Measurements from ENCODE around the gene SH3BP1.
"Not testable (repeated sequence)": the region's sequence is repeated elsewhere in the genome, so short reads cannot be mapped to it uniquely, and the experiment has no call there.

The SH3BP1 gene

DNA sequence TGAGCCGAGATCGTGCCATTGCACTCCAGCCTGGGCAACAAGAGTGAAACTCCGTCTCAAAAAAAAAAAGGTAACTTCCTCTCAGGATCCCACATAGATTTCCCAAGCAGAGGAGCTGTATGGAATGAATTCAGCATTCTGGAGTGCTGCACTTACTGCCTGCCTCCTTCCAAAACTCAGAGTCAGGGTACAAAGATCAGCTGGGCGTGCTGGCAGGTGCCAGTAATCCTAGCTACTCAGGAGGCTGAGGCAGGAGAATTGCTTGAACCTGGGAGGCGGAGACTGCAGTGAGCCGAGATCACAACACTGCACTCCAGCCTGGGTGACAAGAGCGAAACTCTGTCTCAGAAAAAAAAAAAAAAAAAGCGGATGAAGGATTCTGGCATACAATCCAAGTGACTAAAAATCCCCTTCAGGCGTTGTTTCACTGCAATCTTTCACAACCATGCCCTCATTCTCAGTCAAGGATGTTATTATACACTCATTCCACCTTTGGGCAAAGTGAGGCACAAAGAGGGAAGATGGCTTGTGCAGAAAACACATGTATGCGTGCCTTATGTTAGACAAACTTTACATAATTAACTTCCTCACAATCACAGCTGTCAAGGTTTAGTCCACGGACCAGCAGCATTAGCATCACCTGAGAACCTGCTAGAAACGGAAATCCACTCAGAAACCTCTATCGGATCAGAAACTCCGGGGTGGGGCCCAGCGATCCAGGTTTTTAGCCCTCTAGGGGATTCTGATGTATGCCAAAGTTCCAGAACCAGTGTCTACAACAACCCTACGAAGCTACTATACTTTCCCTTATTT, 45.5 kb downstream of the SH3BP1 start:
- DNase-seq, result no peak

DNA sequence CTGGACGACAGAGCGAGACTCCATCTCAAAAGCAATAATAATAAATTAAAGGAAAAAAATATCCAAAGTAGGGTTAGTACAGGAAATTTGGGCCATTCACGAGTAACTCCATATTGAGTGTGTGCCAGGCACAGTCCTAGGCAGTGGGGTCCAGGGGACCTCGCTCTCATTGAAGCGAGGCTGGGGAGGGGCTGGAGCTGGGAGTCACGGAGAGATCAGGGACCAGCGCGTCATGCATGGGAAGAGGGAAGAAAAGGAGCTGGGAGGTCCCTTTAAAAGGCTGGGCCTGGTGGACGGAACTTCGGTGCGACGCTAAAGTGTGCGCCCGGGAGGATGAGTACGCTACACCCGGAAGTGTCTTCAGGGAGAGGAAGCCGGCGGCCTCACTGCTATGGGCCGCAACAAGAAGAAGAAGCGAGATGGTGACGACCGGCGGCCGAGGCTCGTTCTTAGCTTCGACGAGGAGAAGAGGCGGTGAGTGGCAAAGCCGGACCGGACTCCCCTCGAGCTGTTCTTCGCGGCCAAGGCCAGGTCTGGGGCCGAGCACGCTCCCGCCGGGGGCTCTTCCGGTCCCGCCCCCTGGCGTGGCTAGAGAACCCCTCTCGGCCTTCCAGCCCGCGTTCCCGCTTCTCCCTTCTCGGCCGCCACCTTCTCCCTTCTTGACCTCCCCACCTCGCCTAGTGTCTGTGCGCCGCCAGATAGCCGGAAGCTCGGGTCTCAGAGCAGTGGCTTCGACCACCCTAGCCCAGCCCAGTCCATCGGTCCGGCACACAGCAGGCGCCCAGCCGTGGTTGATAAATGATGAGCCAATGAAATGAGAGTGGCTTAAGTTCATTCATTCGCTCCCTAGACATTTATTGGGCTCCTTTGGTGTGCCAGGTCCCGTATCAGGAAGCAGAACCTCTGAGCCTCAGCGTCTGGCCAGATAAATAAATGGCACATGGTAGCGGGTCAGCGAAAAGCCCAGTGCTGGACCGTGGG, 46.8 kb downstream of the SH3BP1 start, which contains the start of gene NOL12:
TSS of gene NOL12 (plus strand) at position 342 of the 981 bp plus-strand sequence. CDS start at position 392, 50 bp downstream.
- peak; percentile 85 for DNase-seq

DNA sequence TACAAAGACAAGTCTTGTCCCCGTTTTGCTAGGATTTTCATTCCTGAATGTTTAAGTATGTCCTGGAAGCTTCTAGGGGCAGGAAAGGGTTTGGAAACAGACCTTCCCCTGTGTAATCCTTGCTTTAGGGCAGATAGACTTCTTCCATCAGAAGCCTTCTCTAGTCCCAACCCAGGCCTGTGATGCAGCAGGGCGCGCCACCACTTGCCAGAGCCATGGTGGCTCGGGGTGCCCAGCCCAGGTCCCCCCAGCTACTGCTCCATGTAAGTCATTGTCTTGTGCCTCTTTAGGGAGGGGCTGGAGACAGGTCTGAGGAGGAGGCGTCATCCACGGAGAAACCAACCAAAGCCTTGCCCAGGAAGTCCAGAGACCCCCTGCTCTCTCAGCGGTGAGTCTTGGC, 50.9 kb downstream of the SH3BP1 start:
- no peak for DNase-seq

DNA sequence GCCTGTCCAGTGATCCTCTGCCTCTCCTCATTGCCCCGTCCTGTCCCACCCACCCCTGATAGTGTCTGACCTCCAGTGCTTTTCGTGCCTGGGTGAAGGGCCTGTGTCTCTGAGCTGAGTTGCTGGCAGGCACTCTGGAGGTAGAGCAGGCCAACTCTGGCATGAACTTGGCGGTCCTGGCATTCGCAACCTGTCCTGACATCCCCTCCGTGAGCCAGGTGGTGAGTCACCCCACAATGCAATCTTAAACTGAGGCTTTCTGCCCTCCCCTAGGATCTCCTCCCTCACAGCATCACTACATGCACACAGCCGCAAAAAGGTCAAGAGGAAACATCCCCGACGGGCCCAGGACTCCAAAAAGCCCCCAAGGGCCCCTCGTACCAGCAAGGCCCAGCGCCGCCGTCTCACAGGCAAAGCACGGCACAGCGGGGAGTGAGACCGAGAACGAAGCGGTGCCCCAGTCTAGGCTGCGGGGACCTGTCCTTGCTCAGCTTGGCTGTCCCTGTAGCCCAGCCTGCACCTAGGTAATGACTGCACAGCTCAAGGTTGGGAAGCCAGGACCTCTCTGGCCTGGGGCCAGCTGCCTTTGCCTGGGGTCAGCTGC, 51.5 kb downstream of the SH3BP1 start:
- no peak for DNase-seq

DNA sequence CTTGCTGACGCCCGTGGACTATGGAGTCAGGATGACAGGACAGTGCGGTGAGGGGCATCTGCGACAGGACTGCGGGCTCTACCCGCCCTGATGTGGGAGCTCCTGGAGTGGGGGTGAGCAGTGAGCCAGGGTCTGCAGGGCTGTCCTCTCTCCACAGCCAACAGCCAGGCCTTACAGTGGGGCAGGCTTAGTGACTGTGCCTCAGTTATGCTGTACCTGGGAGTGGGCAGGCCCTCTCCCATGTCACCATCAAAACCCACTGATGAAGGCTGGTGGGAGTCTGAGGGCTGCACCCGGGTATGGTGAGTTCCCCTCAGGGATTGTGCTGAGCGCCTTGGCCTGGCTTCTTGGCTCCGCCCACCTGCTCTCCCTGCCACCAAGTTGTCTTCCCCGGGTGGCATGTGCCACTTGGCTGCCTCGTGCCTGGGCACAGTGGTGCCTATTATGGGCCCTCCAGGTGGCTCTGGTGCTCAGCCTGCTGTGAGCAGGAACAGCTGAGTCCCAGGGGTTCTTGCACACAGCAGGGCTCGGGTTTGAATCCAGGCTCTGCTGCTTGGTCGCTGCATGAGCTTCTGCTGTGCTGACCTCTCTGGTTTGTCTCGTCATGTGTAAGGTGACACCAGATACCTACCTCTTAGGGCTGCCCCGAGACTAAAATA, 53.3 kb downstream of the SH3BP1 start:
- no peak for DNase-seq

DNA sequence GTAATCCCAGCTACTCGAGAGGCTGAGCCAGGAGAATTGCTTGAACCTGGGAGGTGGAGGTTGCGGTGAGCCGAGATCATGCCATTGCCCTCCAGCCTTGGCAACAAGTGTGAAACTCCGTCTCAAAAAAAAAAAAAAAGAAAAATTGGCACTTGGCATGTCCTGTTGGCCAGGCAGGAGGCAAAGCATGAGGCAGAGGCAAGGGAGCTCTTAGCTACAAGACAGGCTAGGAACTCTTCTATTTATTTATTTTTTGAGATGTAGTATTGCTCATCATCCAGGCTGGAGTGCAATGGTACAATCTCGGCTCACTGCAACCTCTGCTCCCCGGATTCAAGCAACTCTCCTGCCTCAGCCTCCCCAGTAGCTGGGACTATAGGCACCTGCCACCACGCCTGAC, 54.7 kb downstream of the SH3BP1 start:
- not testable (repeated sequence) for DNase-seq

DNA sequence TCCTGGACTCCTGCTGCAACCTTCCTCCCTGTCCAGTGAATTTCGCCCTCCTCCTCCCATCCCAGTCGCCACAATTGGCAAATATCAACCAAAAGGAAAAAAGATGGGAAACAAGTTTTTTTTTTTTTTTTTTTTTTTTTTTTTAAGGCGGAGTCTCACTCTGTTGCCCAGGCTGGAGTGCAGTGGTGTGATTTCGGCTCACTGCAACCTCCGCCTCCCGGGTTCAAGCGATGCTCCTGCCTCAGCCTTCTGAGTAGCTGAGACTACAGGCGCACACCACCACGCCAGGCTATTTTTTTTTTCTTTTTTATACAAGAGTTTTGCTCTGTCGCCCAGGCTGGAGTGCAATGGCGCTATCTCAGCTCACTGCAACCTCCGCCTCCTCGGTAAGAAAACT, 56.8 kb downstream of the SH3BP1 start:
- not testable (repeated sequence) for DNase-seq

DNA sequence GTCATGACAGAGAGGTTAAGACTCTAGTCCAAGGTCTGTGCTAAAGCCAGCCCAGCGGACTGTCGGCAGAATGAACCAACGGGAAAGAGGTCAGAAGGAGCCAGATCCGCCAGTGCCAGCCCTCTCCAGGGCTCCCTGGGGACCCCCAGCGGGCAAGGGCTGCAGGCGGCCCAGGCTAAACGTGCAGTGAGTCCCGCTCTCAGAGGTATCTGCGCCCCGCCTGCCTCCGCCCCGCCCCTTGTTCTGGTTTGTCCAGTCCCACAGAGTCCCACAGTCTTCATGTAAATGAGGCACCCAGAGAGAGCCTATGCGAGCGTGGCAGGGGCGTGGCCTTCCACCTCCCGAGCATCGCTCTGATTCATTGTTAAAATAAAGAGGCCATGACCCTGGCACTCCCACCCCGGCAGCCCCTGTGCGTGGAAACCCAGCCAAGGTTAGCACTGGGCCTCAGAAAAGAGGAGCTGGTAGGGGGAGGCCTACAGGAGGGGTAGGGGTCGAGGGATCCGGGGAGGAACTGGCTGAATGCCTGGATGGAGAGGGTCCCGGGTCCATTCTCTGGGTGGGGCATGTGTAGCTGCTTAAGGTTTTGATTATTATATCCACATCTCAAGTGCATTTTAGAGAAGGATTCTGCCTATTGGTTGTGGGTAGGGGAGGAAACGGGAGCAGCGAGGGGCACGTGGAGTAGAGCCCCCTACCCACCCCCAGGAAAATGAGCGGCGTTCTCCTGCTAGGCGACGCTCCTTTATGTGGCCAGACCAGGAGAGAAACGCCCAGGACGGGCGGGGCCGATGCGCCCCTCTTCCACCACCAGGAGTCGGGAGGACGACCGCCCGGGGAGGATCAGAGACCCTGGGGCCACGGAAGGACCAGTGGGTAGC, 57.4 kb downstream of the SH3BP1 start, which contains the start of gene TRIOBP:
TSS of gene TRIOBP (plus strand) at position 392 of the 881 bp plus-strand sequence. CDS start 4,318 bp downstream, outside the sequence.
- DNase-seq, result peak; percentile 97

DNA sequence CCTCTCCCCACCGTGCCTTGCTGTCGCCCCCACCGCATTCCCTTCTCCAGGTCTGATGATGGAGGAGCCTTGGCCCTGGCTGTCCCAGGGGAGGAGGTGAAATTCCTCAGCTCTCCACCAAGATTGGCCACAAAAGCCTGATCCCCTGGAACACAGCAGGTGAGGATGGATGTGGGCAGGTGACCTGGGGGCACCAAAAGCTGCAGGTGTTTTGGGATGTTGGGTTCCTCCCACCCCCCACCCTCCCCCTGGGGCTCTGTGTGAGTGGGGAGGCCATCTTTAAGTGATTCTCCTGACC, 58.0 kb downstream of the SH3BP1 start:
- no peak for DNase-seq

DNA sequence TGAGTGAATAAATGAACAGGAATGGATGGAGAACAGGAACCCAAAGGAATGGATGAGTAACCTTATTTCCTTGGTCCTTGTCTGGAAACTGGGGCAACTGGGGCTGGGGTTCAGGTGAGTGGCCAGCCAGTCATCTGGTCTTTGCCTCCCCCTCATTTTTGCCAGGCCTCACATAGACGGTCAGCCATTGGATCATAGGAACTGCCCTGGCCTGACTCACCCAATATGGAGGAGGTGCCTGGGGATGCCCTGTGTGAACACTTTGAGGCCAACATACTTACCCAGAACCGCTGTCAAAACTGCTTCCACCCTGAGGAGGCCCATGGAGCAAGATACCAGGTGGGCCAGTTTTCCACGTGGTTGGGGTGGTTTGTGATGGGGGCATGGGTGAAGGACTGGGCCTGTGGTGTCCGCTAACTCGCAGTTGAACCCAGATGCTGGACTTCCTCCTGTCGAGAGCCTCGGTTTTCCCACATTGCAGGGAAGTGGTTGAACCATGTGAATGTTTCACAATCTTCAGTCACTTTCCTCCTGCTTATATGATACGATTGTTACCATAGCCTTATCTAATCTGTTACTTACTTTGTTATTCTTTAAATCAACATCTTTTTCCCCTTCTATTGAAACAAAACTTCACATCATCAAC, 61.8 kb downstream of the SH3BP1 start:
- peak; percentile 94 for DNase-seq

DNA sequence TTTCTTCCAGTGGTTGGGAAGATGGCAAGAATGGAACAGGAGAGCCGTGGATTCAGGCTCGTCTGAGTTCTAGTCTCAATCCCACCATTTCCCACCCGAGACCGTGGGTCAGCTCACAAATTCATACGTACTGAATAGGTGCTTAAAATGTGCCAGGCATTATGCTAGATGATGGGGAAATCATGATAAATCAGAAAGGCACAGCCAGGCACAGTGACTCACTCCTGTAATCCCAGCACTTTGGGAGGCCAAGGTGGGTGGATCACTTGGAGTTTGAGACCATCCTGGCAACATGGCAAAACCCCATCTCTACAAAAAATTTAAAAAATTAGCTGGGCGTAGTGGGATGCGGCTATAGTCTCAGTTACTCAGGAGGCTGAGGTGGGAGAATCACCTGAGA, 64.4 kb downstream of the SH3BP1 start:
- no peak for DNase-seq

DNA sequence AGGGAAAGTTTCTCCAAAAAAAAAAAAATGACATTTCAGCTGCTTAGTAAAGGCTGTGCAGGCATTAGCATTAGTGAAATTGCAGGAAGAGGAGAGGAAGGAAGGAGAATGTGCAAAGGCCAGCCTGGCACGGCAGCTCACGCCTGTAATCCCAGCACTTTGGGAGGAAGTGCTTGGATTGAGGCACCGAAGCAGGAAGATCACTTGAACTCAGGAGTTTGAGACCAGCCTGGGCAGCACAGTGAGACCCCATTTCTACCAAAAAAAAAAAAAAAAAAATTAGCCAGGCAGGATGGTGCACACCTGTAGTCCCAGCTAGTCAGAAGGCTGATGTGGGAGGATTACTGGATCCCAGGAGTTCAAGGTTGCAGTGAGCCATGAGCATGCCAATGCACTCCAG, 65.2 kb downstream of the SH3BP1 start:
- DNase-seq, result no peak

DNA sequence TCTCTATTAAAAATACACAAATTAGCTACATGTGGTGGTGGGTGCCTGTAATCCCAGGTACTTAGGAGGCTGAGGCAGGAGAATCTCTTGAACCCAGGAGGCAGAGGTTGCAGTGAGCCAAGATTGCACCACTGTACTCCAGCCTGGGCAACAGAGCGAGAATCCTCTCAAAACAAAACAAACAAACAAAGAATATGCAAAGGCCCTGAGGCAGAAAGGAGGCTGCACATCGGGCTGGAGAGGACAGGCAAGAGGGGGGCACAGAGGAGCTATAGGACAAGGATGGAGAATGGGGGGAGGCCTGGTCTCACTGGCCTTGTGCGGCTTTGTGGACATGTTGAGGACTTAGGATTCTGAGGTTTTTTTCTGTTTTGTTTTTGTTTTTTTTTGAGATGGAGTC, 65.7 kb downstream of the SH3BP1 start:
- no peak for DNase-seq

Measured in MV-4-11 (cell line).